Measurements from ENCODE around the gene ABCG1.

ABCG1 gene

GRCh38 chr21:42332557-42333317 lies 113.8 kb downstream of the ABCG1 start:
- in situ Hi-C loops (cut with MboI; ENCODE audit: low pct_unique_long_range_greater_than_20kb, low sequenced_read_pairs, unreplicated experiment): loop anchor here (25.0 kb wide), 1 partner anchor 480 kb away; no protein-coding TSS in a partner anchor
- TF ChIP-seq, protein P1, sequence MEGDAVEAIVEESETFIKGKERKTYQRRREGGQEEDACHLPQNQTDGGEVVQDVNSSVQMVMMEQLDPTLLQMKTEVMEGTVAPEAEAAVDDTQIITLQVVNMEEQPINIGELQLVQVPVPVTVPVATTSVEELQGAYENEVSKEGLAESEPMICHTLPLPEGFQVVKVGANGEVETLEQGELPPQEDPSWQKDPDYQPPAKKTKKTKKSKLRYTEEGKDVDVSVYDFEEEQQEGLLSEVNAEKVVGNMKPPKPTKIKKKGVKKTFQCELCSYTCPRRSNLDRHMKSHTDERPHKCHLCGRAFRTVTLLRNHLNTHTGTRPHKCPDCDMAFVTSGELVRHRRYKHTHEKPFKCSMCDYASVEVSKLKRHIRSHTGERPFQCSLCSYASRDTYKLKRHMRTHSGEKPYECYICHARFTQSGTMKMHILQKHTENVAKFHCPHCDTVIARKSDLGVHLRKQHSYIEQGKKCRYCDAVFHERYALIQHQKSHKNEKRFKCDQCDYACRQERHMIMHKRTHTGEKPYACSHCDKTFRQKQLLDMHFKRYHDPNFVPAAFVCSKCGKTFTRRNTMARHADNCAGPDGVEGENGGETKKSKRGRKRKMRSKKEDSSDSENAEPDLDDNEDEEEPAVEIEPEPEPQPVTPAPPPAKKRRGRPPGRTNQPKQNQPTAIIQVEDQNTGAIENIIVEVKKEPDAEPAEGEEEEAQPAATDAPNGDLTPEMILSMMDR (IDR thresholded peaks at IDR 0.05; ENCODE audit: extremely low read depth, insufficient read depth, missing control alignments): no peak
- no peak for DNase-seq (ENCODE audit: low spot score)

- TF ChIP-seq, protein P1 (IDR thresholded peaks at IDR 0.05; ENCODE audit: extremely low read depth, insufficient read depth, missing control alignments): no peak
- in situ Hi-C loops (cut with MboI; ENCODE audit: low pct_unique_long_range_greater_than_20kb, low sequenced_read_pairs, unreplicated experiment): loop anchor here (25.0 kb wide), 1 partner anchor 476 kb away; no protein-coding TSS in a partner anchor
- no peak for DNase-seq (ENCODE audit: low spot score)
Observed at GRCh38 chr21:42336054-42336453, 117.1 kb downstream of the ABCG1 start.

- no peak for DNase-seq (ENCODE audit: low spot score)
- in situ Hi-C loops (cut with MboI; ENCODE audit: low pct_unique_long_range_greater_than_20kb, low sequenced_read_pairs, unreplicated experiment): loop anchor here (25.0 kb wide), 1 partner anchor 475 kb away; no protein-coding TSS in a partner anchor
- TF ChIP-seq, protein P1 (IDR thresholded peaks at IDR 0.05; ENCODE audit: extremely low read depth, insufficient read depth, missing control alignments): no peak
Observed at GRCh38 chr21:42337276-42337675, 118.3 kb downstream of the ABCG1 start.

GRCh38 chr21:42337830-42338728 lies 119.1 kb downstream of the ABCG1 start:
- in situ Hi-C loops (cut with MboI; ENCODE audit: low pct_unique_long_range_greater_than_20kb, low sequenced_read_pairs, unreplicated experiment): loop anchor here (25.0 kb wide), 1 partner anchor 474 kb away; no protein-coding TSS in a partner anchor

GRCh38 chr21:42338729-42339715 lies 120.1 kb downstream of the ABCG1 start:
- in situ Hi-C loops (cut with MboI; ENCODE audit: low pct_unique_long_range_greater_than_20kb, low sequenced_read_pairs, unreplicated experiment): loop anchor here (25.0 kb wide), 1 partner anchor 473 kb away; no protein-coding TSS in a partner anchor
- DNase-seq (ENCODE audit: low spot score): no peak
- TF ChIP-seq, protein P1 (IDR thresholded peaks at IDR 0.05; ENCODE audit: extremely low read depth, insufficient read depth, missing control alignments): no peak

More at GRCh38 chr21:42337830-42338728, 119.1 kb downstream of the ABCG1 start:
- peak; percentile 68 for DNase-seq (ENCODE audit: low spot score)
- TF ChIP-seq, protein P1 (IDR thresholded peaks at IDR 0.05; ENCODE audit: extremely low read depth, insufficient read depth, missing control alignments): peak; percentile 83
